MM.1S (cell line): ENCODE data around the gene PRX.

Experiments used
- DNase-seq: peaks from one replicate; pipeline ENCODE4 v3.0.0-alpha.2; 2015
- H2AFZ ChIP-seq: fragments of 300-600 bp; sonication (generic); 2 replicates; pipeline ENCODE4 v1.6.0; 2016; ENCODE audit warnings: antibody characterized with exemption, low read length
- H3F3A ChIP-seq: fragments of 300-600 bp; sonication (generic); 2 replicates; pipeline ENCODE4 v1.6.1; 2016; ENCODE audit warnings: mild to moderate bottlenecking, antibody characterized with exemption, low read length, moderate library complexity, mixed read lengths; ENCODE audit not compliant: insufficient read depth
- H3K27ac ChIP-seq: fragments of 300-600 bp; sonication (generic); 2 replicates; pipeline ENCODE4 v1.5.1; 2016; ENCODE audit warnings: mild to moderate bottlenecking, low read length
- H3K27me3 ChIP-seq: fragments of 300-600 bp; sonication (generic); replicated peaks from 2 replicates; pipeline ENCODE4 v1.6.0; 2016; ENCODE audit warnings: low read length; ENCODE audit not compliant: insufficient read depth
- H3K36me3 ChIP-seq: fragments of 300-600 bp; sonication (generic); replicated peaks from 2 replicates; pipeline ENCODE4 v1.6.1; 2016; ENCODE audit warnings: mild to moderate bottlenecking, low read length, mixed read lengths; ENCODE audit not compliant: insufficient read depth
- H3K4me1 ChIP-seq: fragments of 300-600 bp; sonication (generic); 2 replicates; pipeline ENCODE4 v1.6.1; 2016; ENCODE audit warnings: low read length, mixed read lengths
- H3K4me2 ChIP-seq: fragments of 300-600 bp; sonication (generic); 2 replicates; pipeline ENCODE4 v1.6.0; 2016; ENCODE audit warnings: low read depth, low read length
- H3K4me3 ChIP-seq: fragments of 300-600 bp; sonication (generic); 2 replicates; pipeline ENCODE4 v1.5.1; 2016; ENCODE audit warnings: low read length, mixed read lengths
- H3K79me2 ChIP-seq: fragments of 300-600 bp; sonication (generic); 2 replicates; pipeline ENCODE4 v1.6.1; 2016; ENCODE audit warnings: mixed run types, low read length, mixed read lengths
- H3K9ac ChIP-seq: fragments of 300-600 bp; sonication (generic); 2 replicates; pipeline ENCODE4 v1.6.1; 2016; ENCODE audit warnings: low read length, mixed read lengths
- H3K9me2 ChIP-seq: fragments of 300-600 bp; sonication (generic); replicated peaks from 2 replicates; pipeline ENCODE4 v1.6.1; 2016; ENCODE audit warnings: mild to moderate bottlenecking, low read length, mixed read lengths; ENCODE audit not compliant: insufficient read depth
- H3K9me3 ChIP-seq: fragments of 300-600 bp; sonication (generic); replicated peaks from 2 replicates; pipeline ENCODE4 v1.6.1; 2016; ENCODE audit warnings: mild to moderate bottlenecking, low read length, mixed read lengths; ENCODE audit not compliant: insufficient read depth
- H4K20me1 ChIP-seq: fragments of 300-600 bp; sonication (generic); 2 replicates; pipeline ENCODE4 v1.6.1; 2016; ENCODE audit warnings: mild to moderate bottlenecking, low read length, moderate library complexity, mixed read lengths; ENCODE audit not compliant: insufficient read depth
- EZH2 ChIP-seq: fragments of 300-600 bp; sonication (generic); optimal IDR thresholded peaks from 2 replicates; pipeline ENCODE3; 2017; ENCODE audit warnings: low read depth, mild to moderate bottlenecking, antibody characterized with exemption, low read length, mixed read lengths
- EZH2phosphoT487 ChIP-seq: fragments of 300-600 bp; sonication (generic); IDR thresholded peaks from 2 replicates; pipeline ENCODE4 v1.6.1; 2018; ENCODE audit warnings: antibody characterized with exemption, low read length
- TF ChIP-seq, protein P1 (sequence below): fragments of 300-600 bp; sonication (generic); IDR thresholded peaks from 2 replicates; pipeline ENCODE4 v1.5.1; 2016; ENCODE audit warnings: antibody characterized with exemption, low read length, mixed read lengths

PRX gene, protein sequence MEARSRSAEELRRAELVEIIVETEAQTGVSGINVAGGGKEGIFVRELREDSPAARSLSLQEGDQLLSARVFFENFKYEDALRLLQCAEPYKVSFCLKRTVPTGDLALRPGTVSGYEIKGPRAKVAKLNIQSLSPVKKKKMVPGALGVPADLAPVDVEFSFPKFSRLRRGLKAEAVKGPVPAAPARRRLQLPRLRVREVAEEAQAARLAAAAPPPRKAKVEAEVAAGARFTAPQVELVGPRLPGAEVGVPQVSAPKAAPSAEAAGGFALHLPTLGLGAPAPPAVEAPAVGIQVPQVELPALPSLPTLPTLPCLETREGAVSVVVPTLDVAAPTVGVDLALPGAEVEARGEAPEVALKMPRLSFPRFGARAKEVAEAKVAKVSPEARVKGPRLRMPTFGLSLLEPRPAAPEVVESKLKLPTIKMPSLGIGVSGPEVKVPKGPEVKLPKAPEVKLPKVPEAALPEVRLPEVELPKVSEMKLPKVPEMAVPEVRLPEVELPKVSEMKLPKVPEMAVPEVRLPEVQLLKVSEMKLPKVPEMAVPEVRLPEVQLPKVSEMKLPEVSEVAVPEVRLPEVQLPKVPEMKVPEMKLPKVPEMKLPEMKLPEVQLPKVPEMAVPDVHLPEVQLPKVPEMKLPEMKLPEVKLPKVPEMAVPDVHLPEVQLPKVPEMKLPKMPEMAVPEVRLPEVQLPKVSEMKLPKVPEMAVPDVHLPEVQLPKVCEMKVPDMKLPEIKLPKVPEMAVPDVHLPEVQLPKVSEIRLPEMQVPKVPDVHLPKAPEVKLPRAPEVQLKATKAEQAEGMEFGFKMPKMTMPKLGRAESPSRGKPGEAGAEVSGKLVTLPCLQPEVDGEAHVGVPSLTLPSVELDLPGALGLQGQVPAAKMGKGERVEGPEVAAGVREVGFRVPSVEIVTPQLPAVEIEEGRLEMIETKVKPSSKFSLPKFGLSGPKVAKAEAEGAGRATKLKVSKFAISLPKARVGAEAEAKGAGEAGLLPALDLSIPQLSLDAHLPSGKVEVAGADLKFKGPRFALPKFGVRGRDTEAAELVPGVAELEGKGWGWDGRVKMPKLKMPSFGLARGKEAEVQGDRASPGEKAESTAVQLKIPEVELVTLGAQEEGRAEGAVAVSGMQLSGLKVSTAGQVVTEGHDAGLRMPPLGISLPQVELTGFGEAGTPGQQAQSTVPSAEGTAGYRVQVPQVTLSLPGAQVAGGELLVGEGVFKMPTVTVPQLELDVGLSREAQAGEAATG (N-terminal part only)

DNA sequence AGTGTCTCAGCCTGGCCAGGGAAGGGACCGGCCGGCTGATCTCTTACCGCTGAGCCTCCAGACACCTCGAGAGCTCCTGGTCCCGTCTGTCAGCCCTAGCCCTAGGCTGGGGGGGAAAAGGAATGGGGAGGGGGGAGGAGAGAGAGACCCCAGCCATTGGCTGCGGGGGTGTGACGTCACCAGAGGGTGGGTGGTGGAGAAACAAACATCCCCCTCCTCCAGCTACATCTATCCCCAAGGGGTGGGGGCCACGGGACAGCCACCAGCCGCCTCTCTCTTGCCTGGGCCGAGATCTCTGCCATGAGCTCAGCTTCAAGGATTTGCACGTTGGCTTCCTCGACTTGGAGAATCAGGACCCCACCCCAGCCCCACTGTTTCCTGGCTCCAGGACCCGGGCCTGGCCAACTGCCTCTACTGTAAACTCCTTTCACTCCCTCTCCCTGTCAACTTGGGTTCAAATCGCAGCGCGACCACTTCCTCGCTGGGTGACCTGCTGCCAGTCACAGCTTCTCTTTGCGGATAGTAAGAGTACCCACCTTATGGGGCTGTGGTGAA, at the start of gene PRX:
Gene PRX (minus strand): TSS at position 88 of the 555 bp plus-strand sequence. CDS start 5,446 bp downstream, outside the sequence.
- H3K27ac ChIP-seq = no peak within 1 kb of the TSS
- no peak for TF ChIP-seq EZH2
- TF ChIP-seq EZH2phosphoT487 = no peak
- TF ChIP-seq, protein P1, sequence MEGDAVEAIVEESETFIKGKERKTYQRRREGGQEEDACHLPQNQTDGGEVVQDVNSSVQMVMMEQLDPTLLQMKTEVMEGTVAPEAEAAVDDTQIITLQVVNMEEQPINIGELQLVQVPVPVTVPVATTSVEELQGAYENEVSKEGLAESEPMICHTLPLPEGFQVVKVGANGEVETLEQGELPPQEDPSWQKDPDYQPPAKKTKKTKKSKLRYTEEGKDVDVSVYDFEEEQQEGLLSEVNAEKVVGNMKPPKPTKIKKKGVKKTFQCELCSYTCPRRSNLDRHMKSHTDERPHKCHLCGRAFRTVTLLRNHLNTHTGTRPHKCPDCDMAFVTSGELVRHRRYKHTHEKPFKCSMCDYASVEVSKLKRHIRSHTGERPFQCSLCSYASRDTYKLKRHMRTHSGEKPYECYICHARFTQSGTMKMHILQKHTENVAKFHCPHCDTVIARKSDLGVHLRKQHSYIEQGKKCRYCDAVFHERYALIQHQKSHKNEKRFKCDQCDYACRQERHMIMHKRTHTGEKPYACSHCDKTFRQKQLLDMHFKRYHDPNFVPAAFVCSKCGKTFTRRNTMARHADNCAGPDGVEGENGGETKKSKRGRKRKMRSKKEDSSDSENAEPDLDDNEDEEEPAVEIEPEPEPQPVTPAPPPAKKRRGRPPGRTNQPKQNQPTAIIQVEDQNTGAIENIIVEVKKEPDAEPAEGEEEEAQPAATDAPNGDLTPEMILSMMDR = no peak
- no peaks in the 10 kb centered on the region for H3K27me3 ChIP-seq
- no peaks in the 10 kb centered on the region for H3K9me2 ChIP-seq
- H3F3A ChIP-seq = no peaks in the 10 kb centered on the region
- peaks cover 11% of the 10 kb centered on the region for H3K4me1 ChIP-seq
- no peak within 1 kb of the TSS for H3K4me3 ChIP-seq
- no peaks in the 10 kb centered on the region for H3K36me3 ChIP-seq
- no peaks in the 10 kb centered on the region for H3K9me3 ChIP-seq
- no peak for DNase-seq
- H4K20me1 ChIP-seq = no peaks in the 10 kb centered on the region
- H3K9ac ChIP-seq = no peak within 1 kb of the TSS
- no peak within 1 kb of the TSS for H2AFZ ChIP-seq
- H3K4me2 ChIP-seq = no peak within 1 kb of the TSS
- H3K79me2 ChIP-seq = no peaks in the 10 kb centered on the region

DNA sequence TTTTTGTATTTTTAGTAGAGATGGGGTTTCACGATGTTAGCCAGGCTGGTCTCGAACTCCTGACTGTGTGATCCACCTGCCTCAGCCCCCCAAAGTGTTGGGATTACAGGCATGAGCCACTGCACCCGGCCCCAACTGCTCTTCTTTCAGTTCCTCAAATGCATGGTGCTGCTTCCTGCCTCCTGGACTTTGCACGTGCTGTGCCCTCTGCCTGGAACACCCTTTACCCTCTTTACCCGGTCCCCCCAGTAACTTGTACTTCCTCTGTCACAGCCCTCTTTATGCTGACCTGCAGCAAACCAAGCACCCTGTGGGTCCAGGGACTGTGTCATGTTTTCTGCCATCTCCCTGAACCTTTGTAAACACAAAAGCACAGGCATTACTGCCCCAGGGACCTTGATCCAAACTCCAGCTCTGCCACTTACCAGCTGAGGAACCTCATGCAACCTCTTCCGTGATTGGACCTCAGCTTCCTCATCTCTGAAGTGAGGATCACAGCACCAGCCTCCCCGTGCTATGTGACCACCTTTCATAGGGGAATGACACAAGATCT, 48.6 kb upstream of the PRX start:
- DNase-seq = no peak
- no peak overlapping the region for H2AFZ ChIP-seq

More for the DNA sequence above, 48.6 kb upstream of the PRX start:
- H3K4me2 ChIP-seq = no peak overlapping the region
- no peak overlapping the region for H3K9ac ChIP-seq
- no peak for TF ChIP-seq EZH2
- TF ChIP-seq, protein P1 = no peak
- TF ChIP-seq EZH2phosphoT487 = no peak
- no peaks in the 10 kb centered on the region for H3K79me2 ChIP-seq
- peaks cover 19% of the 10 kb centered on the region for H3K4me1 ChIP-seq
- H3K9me2 ChIP-seq = no peaks in the 10 kb centered on the region
- H3K4me3 ChIP-seq = no peak overlapping the region
- H3F3A ChIP-seq = 0 out of 2 replicates have a peak, but pooled peaks cover 3% of the 10 kb centered on the region
- peak overlapping the region; percentile 20; the same call in 1 of the 2 replicates for H3K27ac ChIP-seq
- no peaks in the 10 kb centered on the region for H4K20me1 ChIP-seq
- no peaks in the 10 kb centered on the region for H3K9me3 ChIP-seq
- H3K36me3 ChIP-seq = no peaks in the 10 kb centered on the region
- H3K27me3 ChIP-seq = peaks cover 5% of the 10 kb centered on the region; the same call in 1 of the 2 replicates
